CD4-positive, alpha-beta T cell treated with Interleukin-21 for 1 hour (primary cell): ENCODE results near the gene TMEM233.

Experiments used
- DNase-seq: peaks from one replicate; pipeline ENCODE4 v3.0.0-alpha.2; 2020

The TMEM233 gene

GRCh38 chr12:119593578-119594398 is at the start of gene TMEM233:
Gene TMEM233, plus strand, starts transcription at chr12:119593774. Its CDS starts 75 bp downstream, at chr12:119593849.
- no peak for DNase-seq

- DNase-seq, result peak; percentile 58
Measured at GRCh38 chr12:119544765-119545625, 48.6 kb upstream of the TMEM233 start.

- no peak for DNase-seq
Measured at GRCh38 chr12:119546340-119546739, 47.2 kb upstream of the TMEM233 start.

- DNase-seq, result no peak
Measured at GRCh38 chr12:119547001-119547400, 46.6 kb upstream of the TMEM233 start.

GRCh38 chr12:119556854-119557253 is 36.7 kb upstream of the TMEM233 start:
- no peak for DNase-seq

- no peak for DNase-seq
Measured at GRCh38 chr12:119565404-119565803, 28.2 kb upstream of the TMEM233 start.

GRCh38 chr12:119570771-119571170 is 22.8 kb upstream of the TMEM233 start:
- no peak for DNase-seq

GRCh38 chr12:119573086-119573485 is 20.5 kb upstream of the TMEM233 start:
- DNase-seq, result no peak

- no peak for DNase-seq
Measured at GRCh38 chr12:119574255-119574654, 19.3 kb upstream of the TMEM233 start.

GRCh38 chr12:119576118-119576810 is 17.3 kb upstream of the TMEM233 start:
- DNase-seq, result no peak

GRCh38 chr12:119576915-119577314 is 16.7 kb upstream of the TMEM233 start:
- no peak for DNase-seq

GRCh38 chr12:119578112-119578511 is 15.5 kb upstream of the TMEM233 start:
- DNase-seq, result no peak

- DNase-seq, result no peak
Measured at GRCh38 chr12:119589097-119589496, 4.5 kb upstream of the TMEM233 start.

- no peak for DNase-seq
Measured at GRCh38 chr12:119589634-119590033, 3.9 kb upstream of the TMEM233 start.

GRCh38 chr12:119592232-119592631 is 1.3 kb upstream of the TMEM233 start:
- no peak for DNase-seq

- DNase-seq, result no peak
Measured at GRCh38 chr12:119594399-119594730, 791 bp downstream of the TMEM233 start.

- DNase-seq, result no peak
Measured at GRCh38 chr12:119594772-119595445, 1.3 kb downstream of the TMEM233 start.

- no peak for DNase-seq
Measured at GRCh38 chr12:119598159-119598558, 4.6 kb downstream of the TMEM233 start.

GRCh38 chr12:119601877-119602733 is 8.5 kb downstream of the TMEM233 start:
- no peak for DNase-seq

- no peak for DNase-seq
Measured at GRCh38 chr12:119602734-119603094, 9.1 kb downstream of the TMEM233 start.

GRCh38 chr12:119603767-119604166 is 10.2 kb downstream of the TMEM233 start:
- DNase-seq, result no peak

- no peak for DNase-seq
Measured at GRCh38 chr12:119609358-119609757, 15.8 kb downstream of the TMEM233 start.
